ENCODE measurements around the gene PAX6. TPM values are rescaled to one million over a fixed set of nuclear protein-coding genes. Genes with fewer than 3 reads are reported as not detected.

Gene PAX6
- total and polyA plus RNA-seq, 2 donors (not counting 1 experiment from before 2014, with no cell fraction given) = 0.44 TPM; not detected in 1

DNA sequence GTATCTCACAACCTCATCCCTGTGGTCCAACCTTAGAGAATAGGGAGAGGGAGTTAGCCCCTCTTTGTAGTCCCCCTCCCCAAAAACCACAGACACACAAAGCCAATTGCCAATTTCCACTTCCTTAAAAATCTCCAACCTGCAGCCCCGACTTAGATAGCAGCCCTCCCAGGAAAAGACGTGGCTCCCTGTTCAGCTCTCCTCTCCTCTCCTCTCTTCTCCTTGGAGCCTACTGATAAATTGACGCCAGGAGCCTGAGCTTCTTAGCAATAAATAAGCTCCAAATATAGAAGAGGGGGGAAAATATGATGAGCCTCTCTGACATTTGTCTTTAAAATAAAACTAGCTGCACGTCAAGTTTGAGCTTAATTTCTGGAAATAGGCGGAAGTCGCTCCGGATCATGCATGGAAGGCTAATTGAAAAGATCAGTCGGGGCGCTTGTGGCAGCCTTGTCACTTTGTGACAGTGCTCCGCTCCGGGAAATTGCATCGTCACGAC lies 7.3 kb downstream of the PAX6 start:
- H4K20me1 ChIP-seq (ENCODE audit: control insufficient read depth, extremely low read depth, insufficient read depth, low read length) = no peaks in the 10 kb centered on the region
- H3K27ac ChIP-seq (ENCODE audit: insufficient read depth, low read length) = no peak overlapping the region
- H3K4me3 ChIP-seq (replicated peaks in 1 of 4; ENCODE audit: control extremely low read depth in 1 of 4, insufficient read depth in 1 of 4, low read depth in 3 of 4, low read length in 4 of 4) = no peak overlapping the region
- no peak overlapping the region for H3K4me2 ChIP-seq (ENCODE audit: extremely low read depth, insufficient read depth, low read length)
- no peaks in the 10 kb centered on the region for H3K36me3 ChIP-seq (ENCODE audit: control insufficient read depth, insufficient read depth, low read length)
- no peak overlapping the region for H2AFZ ChIP-seq (ENCODE audit: low read length)
- peak in 1 of 2 donors; percentile 46 for DNase-seq (ENCODE audit: low read depth in 2 of 2)
- H3K9ac ChIP-seq (ENCODE audit: insufficient read depth, low read length) = no peak overlapping the region
- peak; percentile 65 for TF ChIP-seq EZH2 (IDR thresholded peaks at IDR 0.05; ENCODE audit: low read length, missing control alignments)
- TF ChIP-seq, protein P1, sequence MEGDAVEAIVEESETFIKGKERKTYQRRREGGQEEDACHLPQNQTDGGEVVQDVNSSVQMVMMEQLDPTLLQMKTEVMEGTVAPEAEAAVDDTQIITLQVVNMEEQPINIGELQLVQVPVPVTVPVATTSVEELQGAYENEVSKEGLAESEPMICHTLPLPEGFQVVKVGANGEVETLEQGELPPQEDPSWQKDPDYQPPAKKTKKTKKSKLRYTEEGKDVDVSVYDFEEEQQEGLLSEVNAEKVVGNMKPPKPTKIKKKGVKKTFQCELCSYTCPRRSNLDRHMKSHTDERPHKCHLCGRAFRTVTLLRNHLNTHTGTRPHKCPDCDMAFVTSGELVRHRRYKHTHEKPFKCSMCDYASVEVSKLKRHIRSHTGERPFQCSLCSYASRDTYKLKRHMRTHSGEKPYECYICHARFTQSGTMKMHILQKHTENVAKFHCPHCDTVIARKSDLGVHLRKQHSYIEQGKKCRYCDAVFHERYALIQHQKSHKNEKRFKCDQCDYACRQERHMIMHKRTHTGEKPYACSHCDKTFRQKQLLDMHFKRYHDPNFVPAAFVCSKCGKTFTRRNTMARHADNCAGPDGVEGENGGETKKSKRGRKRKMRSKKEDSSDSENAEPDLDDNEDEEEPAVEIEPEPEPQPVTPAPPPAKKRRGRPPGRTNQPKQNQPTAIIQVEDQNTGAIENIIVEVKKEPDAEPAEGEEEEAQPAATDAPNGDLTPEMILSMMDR (conservative IDR thresholded peaks at IDR 0.05 in 1 of 2, IDR thresholded peaks at IDR 0.05 in 1 of 2; ENCODE audit: low read depth in 1 of 2, low read length in 2 of 2) = no peak
- H3K9me3 ChIP-seq (ENCODE audit: control insufficient read depth, insufficient read depth, low read depth, low read length) = no peaks in the 10 kb centered on the region
- peaks cover 96% of the 10 kb centered on the region for H3K27me3 ChIP-seq (ENCODE audit: control insufficient read depth, insufficient read depth, low read length)
- no peaks in the 10 kb centered on the region for H3K79me2 ChIP-seq (ENCODE audit: control insufficient read depth, insufficient read depth, low read length)
- no peaks in the 10 kb centered on the region for H3K4me1 ChIP-seq (ENCODE audit: control insufficient read depth, extremely low read depth, insufficient read depth, low read length)

DNA sequence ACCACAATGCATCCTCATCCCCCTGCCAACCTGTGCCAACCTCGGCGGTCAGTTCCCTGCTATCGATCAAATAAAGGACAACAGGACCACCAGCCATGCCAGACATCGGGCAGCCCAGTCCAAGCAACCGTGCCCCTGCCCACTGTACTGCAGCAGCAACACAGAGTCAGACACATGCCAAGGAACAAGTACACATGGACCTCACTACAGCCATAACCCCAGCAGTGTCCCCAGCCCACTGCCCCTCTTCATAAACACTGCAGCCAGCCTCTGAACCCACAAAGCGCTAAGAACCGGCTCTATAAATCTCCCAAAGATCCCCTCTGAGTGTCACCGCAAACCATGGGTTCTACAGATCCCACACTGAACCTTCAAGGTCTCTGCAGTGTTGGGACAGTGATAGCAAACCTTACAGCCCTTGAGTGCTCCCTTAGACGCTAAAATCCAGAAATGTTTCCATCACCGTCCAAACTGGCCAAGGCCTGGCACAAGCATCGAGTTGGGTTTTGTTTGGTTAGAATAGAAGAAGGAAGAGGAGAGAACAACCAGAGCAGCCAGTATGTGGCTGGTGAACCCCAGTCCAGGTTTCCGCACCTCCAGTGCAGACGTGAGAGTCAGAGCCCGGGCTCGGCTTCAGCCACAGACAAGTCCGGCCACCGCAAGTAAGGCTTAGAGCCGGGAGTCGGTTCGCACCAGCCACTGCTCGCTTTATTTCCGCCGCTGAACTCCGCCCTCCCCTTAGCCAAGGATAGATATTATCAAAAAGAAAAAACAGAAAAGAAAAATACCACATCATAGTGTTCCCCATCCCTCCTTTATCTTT lies 7.9 kb downstream of the PAX6 start:
- Histone ChIP-seq H3K36me3 (ENCODE audit: control insufficient read depth, insufficient read depth, low read length) (no peaks in the 10 kb centered on the region), H3K27me3 (ENCODE audit: control insufficient read depth, insufficient read depth, low read length) (peaks cover 96% of the 10 kb centered on the region), H3K27ac (ENCODE audit: insufficient read depth, low read length) (no peak overlapping the region), H2AFZ (ENCODE audit: low read length) (no peak overlapping the region), H3K4me1 (ENCODE audit: control insufficient read depth, extremely low read depth, insufficient read depth, low read length) (no peaks in the 10 kb centered on the region), H3K4me2 (ENCODE audit: extremely low read depth, insufficient read depth, low read length) (no peak overlapping the region), H4K20me1 (ENCODE audit: control insufficient read depth, extremely low read depth, insufficient read depth, low read length) (no peaks in the 10 kb centered on the region), H3K9ac (ENCODE audit: insufficient read depth, low read length) (no peak overlapping the region), H3K9me3 (ENCODE audit: control insufficient read depth, insufficient read depth, low read depth, low read length) (no peaks in the 10 kb centered on the region), H3K4me3 (replicated peaks in 1 of 4; ENCODE audit: control extremely low read depth in 1 of 4, insufficient read depth in 1 of 4, low read depth in 3 of 4, low read length in 4 of 4) (no peak overlapping the region), H3K79me2 (ENCODE audit: control insufficient read depth, insufficient read depth, low read length) (no peaks in the 10 kb centered on the region)
- TF ChIP-seq, protein P1 (conservative IDR thresholded peaks at IDR 0.05 in 1 of 2, IDR thresholded peaks at IDR 0.05 in 1 of 2; ENCODE audit: low read depth in 1 of 2, low read length in 2 of 2) = no peak
- TF ChIP-seq EZH2 (IDR thresholded peaks at IDR 0.05; ENCODE audit: low read length, missing control alignments) = peak; percentile 94
- DNase-seq (ENCODE audit: low read depth in 2 of 2) = peak in 1 of 2 donors; percentile 66

DNA sequence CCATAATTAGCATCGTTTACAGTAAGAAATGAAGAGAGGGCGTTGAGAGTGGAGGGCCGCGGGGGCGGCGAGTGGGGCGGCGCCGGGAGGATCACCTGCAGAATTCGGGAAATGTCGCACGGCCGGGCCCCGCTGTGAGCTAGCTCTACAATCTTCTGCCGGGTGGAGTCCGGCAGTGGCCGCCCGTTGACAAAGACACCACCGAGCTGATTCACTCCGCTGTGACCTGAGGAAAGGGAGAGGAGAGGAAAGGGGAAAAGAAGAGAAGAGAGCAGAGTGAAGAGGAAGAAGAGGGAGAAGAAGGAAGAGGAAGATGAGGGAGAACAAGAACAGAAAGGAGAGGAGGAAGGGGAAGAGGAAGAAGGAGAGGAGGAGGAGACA lies 8.5 kb downstream of the PAX6 start:
- Histone ChIP-seq H2AFZ (ENCODE audit: low read length) (no peak overlapping the region), H3K9ac (ENCODE audit: insufficient read depth, low read length) (no peak overlapping the region), H3K27ac (ENCODE audit: insufficient read depth, low read length) (no peak overlapping the region), H3K4me1 (ENCODE audit: control insufficient read depth, extremely low read depth, insufficient read depth, low read length) (no peaks in the 10 kb centered on the region), H3K4me3 (replicated peaks in 1 of 4; ENCODE audit: control extremely low read depth in 1 of 4, insufficient read depth in 1 of 4, low read depth in 3 of 4, low read length in 4 of 4) (no peak overlapping the region), H3K36me3 (ENCODE audit: control insufficient read depth, insufficient read depth, low read length) (no peaks in the 10 kb centered on the region), H3K79me2 (ENCODE audit: control insufficient read depth, insufficient read depth, low read length) (no peaks in the 10 kb centered on the region), H3K27me3 (ENCODE audit: control insufficient read depth, insufficient read depth, low read length) (peaks cover 94% of the 10 kb centered on the region), H3K4me2 (ENCODE audit: extremely low read depth, insufficient read depth, low read length) (no peak overlapping the region), H3K9me3 (ENCODE audit: control insufficient read depth, insufficient read depth, low read depth, low read length) (no peaks in the 10 kb centered on the region), H4K20me1 (ENCODE audit: control insufficient read depth, extremely low read depth, insufficient read depth, low read length) (no peaks in the 10 kb centered on the region)
- TF ChIP-seq EZH2 (IDR thresholded peaks at IDR 0.05; ENCODE audit: low read length, missing control alignments) = no peak
- TF ChIP-seq, protein P1 (conservative IDR thresholded peaks at IDR 0.05 in 1 of 2, IDR thresholded peaks at IDR 0.05 in 1 of 2; ENCODE audit: low read depth in 1 of 2, low read length in 2 of 2) = no peak
- no peak for DNase-seq (ENCODE audit: low read depth in 2 of 2)

Data from fibroblast of lung (primary cell).